Osteoblast (primary cell): ENCODE measurements around the gene GLTP. TPM values are rescaled to one million over a fixed set of nuclear protein-coding genes. Genes with fewer than 3 reads are reported as not detected.

Source experiments
- DNase-seq: peaks from one replicate; pipeline ENCODE4 v3.0.0; 2011; ENCODE audit warnings: low spot score, mixed read lengths; ENCODE audit not compliant: insufficient read length; ENCODE audit errors: missing footprints
- H2AFZ ChIP-seq: 2 replicates; pipeline ENCODE4 v1.6.0; 2011; ENCODE audit warnings: mild to moderate bottlenecking, low read length
- H3K27ac ChIP-seq: 2 replicates; pipeline ENCODE4 v1.5.1; 2011; ENCODE audit warnings: mild to moderate bottlenecking, low read depth, low read length, moderate library complexity
- H3K27me3 ChIP-seq: 2 replicates; pipeline ENCODE4 v1.6.0; 2012; ENCODE audit warnings: mild to moderate bottlenecking, control low read depth, inconsistent platforms, low read length, moderate library complexity; ENCODE audit not compliant: insufficient read depth
- H3K36me3 ChIP-seq: 2 replicates; pipeline ENCODE4 v1.5.1; 2011; ENCODE audit warnings: mild to moderate bottlenecking, low read length, control low read depth, moderate library complexity; ENCODE audit not compliant: insufficient read depth
- H3K4me1 ChIP-seq: 2 replicates; pipeline ENCODE4 v1.5.1; 2011; ENCODE audit warnings: mild to moderate bottlenecking, low read length, control low read depth, moderate library complexity; ENCODE audit not compliant: insufficient read depth
- H3K4me2 ChIP-seq: 2 replicates; pipeline ENCODE4 v1.6.0; 2011; ENCODE audit warnings: mild to moderate bottlenecking, low read length; ENCODE audit not compliant: insufficient read depth
- H3K4me3 ChIP-seq: fragments of 200-600 bp; sonication (generic); 3 replicates; pipeline ENCODE4 v1.5.1; 2012; ENCODE audit warnings: mild to moderate bottlenecking, low read length, inconsistent platforms; ENCODE audit not compliant: insufficient read depth
- H3K79me2 ChIP-seq: 2 replicates; pipeline ENCODE4 v1.6.0; 2012; ENCODE audit warnings: mild to moderate bottlenecking, low read length, control low read depth, inconsistent platforms; ENCODE audit not compliant: insufficient read depth
- H3K9me3 ChIP-seq: 2 replicates; pipeline ENCODE4 v1.5.1; 2011; ENCODE audit warnings: low read depth, low read length, control low read depth
- H4K20me1 ChIP-seq: 2 replicates; pipeline ENCODE4 v1.6.0; 2012; ENCODE audit warnings: mild to moderate bottlenecking, low read length, control low read depth; ENCODE audit not compliant: insufficient read depth
- total RNA-seq: library from RNA; depleted of rRNA; stranded (reverse); fragments of >200 nt; gene quantifications from 2 replicates; pipeline ENCODE4 v1.2.3, GENCODE V29; 2012
- TF ChIP-seq, protein P1 (sequence below): IDR thresholded peaks from 2 replicates; pipeline ENCODE4 v1.5.1; 2011; ENCODE audit warnings: mild to moderate bottlenecking, low read depth, low read length, moderate library complexity; ENCODE audit errors: extremely low read depth

GLTP gene
- total RNA-seq, 1 donor: 50.3 TPM

GRCh38 chr12:109896188-109896587 is 15.8 kb upstream of the GLTP start:
- TF ChIP-seq, protein P1, sequence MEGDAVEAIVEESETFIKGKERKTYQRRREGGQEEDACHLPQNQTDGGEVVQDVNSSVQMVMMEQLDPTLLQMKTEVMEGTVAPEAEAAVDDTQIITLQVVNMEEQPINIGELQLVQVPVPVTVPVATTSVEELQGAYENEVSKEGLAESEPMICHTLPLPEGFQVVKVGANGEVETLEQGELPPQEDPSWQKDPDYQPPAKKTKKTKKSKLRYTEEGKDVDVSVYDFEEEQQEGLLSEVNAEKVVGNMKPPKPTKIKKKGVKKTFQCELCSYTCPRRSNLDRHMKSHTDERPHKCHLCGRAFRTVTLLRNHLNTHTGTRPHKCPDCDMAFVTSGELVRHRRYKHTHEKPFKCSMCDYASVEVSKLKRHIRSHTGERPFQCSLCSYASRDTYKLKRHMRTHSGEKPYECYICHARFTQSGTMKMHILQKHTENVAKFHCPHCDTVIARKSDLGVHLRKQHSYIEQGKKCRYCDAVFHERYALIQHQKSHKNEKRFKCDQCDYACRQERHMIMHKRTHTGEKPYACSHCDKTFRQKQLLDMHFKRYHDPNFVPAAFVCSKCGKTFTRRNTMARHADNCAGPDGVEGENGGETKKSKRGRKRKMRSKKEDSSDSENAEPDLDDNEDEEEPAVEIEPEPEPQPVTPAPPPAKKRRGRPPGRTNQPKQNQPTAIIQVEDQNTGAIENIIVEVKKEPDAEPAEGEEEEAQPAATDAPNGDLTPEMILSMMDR: no peak

GRCh38 chr12:109894939-109895338 is 14.6 kb upstream of the GLTP start:
- DNase-seq: no peak

More at GRCh38 chr12:109896188-109896587, 15.8 kb upstream of the GLTP start:
- peaks cover 12% of the 10 kb centered on the region for H3K4me1 ChIP-seq
- no peak overlapping the region for H2AFZ ChIP-seq
- H3K4me3 ChIP-seq: no peak overlapping the region
- H3K27me3 ChIP-seq: no peaks in the 10 kb centered on the region
- H3K36me3 ChIP-seq: no peaks in the 10 kb centered on the region
- no peak overlapping the region for H3K4me2 ChIP-seq
- no peak overlapping the region for H3K27ac ChIP-seq
- H3K79me2 ChIP-seq: peaks cover 18% of the 10 kb centered on the region
- no peaks in the 10 kb centered on the region for H3K9me3 ChIP-seq
- DNase-seq: no peak
- H4K20me1 ChIP-seq: no peaks in the 10 kb centered on the region

GRCh38 chr12:109893261-109893995 is 13.1 kb upstream of the GLTP start:
- TF ChIP-seq, protein P1: no peak
- Histone ChIP-seq H3K36me3 (no peaks in the 10 kb centered on the region), H3K27me3 (no peaks in the 10 kb centered on the region), H3K4me2 (no peak overlapping the region), H3K79me2 (no peaks in the 10 kb centered on the region), H3K4me3 (no peak overlapping the region), H4K20me1 (no peaks in the 10 kb centered on the region), H2AFZ (no peak overlapping the region), H3K9me3 (no peaks in the 10 kb centered on the region), H3K4me1 (peaks cover 18% of the 10 kb centered on the region), H3K27ac (no peak overlapping the region)
- no peak for DNase-seq

More at GRCh38 chr12:109894939-109895338, 14.6 kb upstream of the GLTP start:
- no peaks in the 10 kb centered on the region for H3K27me3 ChIP-seq
- H3K4me3 ChIP-seq: no peak overlapping the region
- no peaks in the 10 kb centered on the region for H3K36me3 ChIP-seq
- peaks cover 10% of the 10 kb centered on the region for H3K4me1 ChIP-seq
- no peaks in the 10 kb centered on the region for H4K20me1 ChIP-seq
- no peak overlapping the region for H2AFZ ChIP-seq
- no peak overlapping the region for H3K27ac ChIP-seq
- peaks cover 6% of the 10 kb centered on the region for H3K79me2 ChIP-seq
- H3K4me2 ChIP-seq: no peak overlapping the region
- TF ChIP-seq, protein P1: no peak
- no peaks in the 10 kb centered on the region for H3K9me3 ChIP-seq

DNA sequence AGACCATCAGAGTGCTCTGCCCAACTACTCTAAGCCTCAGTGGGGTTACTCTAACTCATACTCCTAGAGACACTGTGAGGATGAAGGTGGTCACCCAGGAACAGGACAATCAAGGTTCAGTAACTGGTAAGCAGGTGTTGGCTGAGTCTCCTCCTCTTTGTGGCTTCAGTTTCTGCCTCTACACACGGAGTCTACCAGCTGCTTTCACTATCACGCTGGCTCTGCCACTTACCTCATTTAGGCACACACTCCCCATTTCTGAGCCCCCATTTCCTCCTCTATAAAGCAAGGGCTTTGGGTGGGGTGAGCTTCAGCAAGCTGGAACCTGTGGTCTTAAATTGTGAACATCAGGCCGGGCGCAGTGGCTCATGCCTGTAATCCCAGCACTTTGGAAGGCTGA is 12.4 kb upstream of the GLTP start:
- peaks cover 24% of the 10 kb centered on the region for H3K4me1 ChIP-seq

More for the DNA sequence above, 12.4 kb upstream of the GLTP start:
- H2AFZ ChIP-seq: no peak overlapping the region
- no peaks in the 10 kb centered on the region for H3K36me3 ChIP-seq
- no peaks in the 10 kb centered on the region for H3K9me3 ChIP-seq
- no peak for DNase-seq
- H4K20me1 ChIP-seq: no peaks in the 10 kb centered on the region
- no peak overlapping the region for H3K4me3 ChIP-seq
- H3K4me2 ChIP-seq: no peak overlapping the region
- H3K27me3 ChIP-seq: no peaks in the 10 kb centered on the region
- H3K27ac ChIP-seq: no peak overlapping the region
- no peaks in the 10 kb centered on the region for H3K79me2 ChIP-seq
- TF ChIP-seq, protein P1: no peak
